BJ (cell line): Measurements from ENCODE around the gene C10orf88. TPM values are rescaled to one million over a fixed set of nuclear protein-coding genes. Genes with fewer than 3 reads are reported as not detected.

Experiments
- CTCF ChIA-PET: fragments of 350-600 bp; formaldehyde crosslinking; extraction: SDS; loops from one replicate; lab custom pipeline; 2021; ENCODE audit warnings: antibody characterized with exemption, inconsistent platforms; lab: Yijun Ruan, JAX
- POLR2A ChIA-PET: fragments of 300-600 bp; sonication (Branson Sonifier 250); formaldehyde crosslinking; extraction: SDS; loops from one replicate; lab custom pipeline; 2021; ENCODE audit warnings: antibody characterized with exemption; lab: Charles Lee
- DNase-seq: peaks from one replicate; pipeline ENCODE4 v3.0.0-alpha.2; 2011; ENCODE audit warnings: low read depth
- H3K27me3 ChIP-seq: 2 replicates; pipeline ENCODE4 v1.6.0; 2011; ENCODE audit warnings: low read length; ENCODE audit not compliant: control insufficient read depth, insufficient read depth
- H3K36me3 ChIP-seq: 2 replicates; pipeline ENCODE4 v1.5.1; 2011; ENCODE audit warnings: low read length; ENCODE audit not compliant: control insufficient read depth, insufficient read depth
- H3K4me3 ChIP-seq: 2 replicates; pipeline ENCODE4 v1.5.1; 2011; ENCODE audit warnings: low read depth, mild to moderate bottlenecking, control low read depth, low read length
- CTCF ChIP-seq: IDR thresholded peaks from 2 replicates; pipeline ENCODE4 v1.5.1; 2011; ENCODE audit warnings: low read depth, mild to moderate bottlenecking, control low read depth, inconsistent platforms, low read length, moderate library complexity; ENCODE audit not compliant: insufficient read depth
- polyA plus RNA-seq: library from polyadenylated mRNA; depleted of rRNA; stranded (reverse); fragments of >200 nt; gene quantifications from 2 replicates; pipeline ENCODE4 v1.2.3, GENCODE V29; 2011

C10orf88 gene
- polyA plus RNA-seq, 1 experiment, result 2.0 TPM

- Histone ChIP-seq H3K36me3 (peaks cover 4% of the 10 kb centered on the region), H3K27me3 (no peaks in the 10 kb centered on the region), H3K4me3 (no peak overlapping the region)
- no peak for TF ChIP-seq CTCF
- no peak for DNase-seq
- ChIA-PET CTCF (interaction anchor here (0.7 to 3.7 kb wide), 3 partner anchors 9 to 115 kb away, joined by 3 to 22 read pairs (median 5); partner anchors contain the start of gene PSTK), POLR2A (no interaction called here)
These were observed 36.3 kb upstream of the C10orf88 start for GRCh38 chr10:122990278-122990677.

- POLR2A ChIA-PET, result no interaction called here
- CTCF ChIA-PET, result interaction anchor here (3.7 kb wide), 1 partner anchor 7 kb away, joined by 22 read pairs; the partner anchor contains the start of gene PSTK
- Histone ChIP-seq H3K4me3 (no peak overlapping the region), H3K36me3 (no peaks in the 10 kb centered on the region; the same call in 1 of the 2 replicates), H3K27me3 (no peaks in the 10 kb centered on the region)
- no peak for DNase-seq
- TF ChIP-seq CTCF, result no peak
These were observed 34.5 kb upstream of the C10orf88 start for GRCh38 chr10:122988501-122988900.

GRCh38 chr10:122986335-122986734 lies 32.3 kb upstream of the C10orf88 start:
- ChIA-PET POLR2A (no interaction called here), CTCF (no interaction called here)
- no peak for TF ChIP-seq CTCF
- Histone ChIP-seq H3K4me3 (no peak overlapping the region), H3K27me3 (no peaks in the 10 kb centered on the region), H3K36me3 (no peaks in the 10 kb centered on the region; the same call in 1 of the 2 replicates)
- DNase-seq, result no peak

GRCh38 chr10:122984708-122985107 lies 30.7 kb upstream of the C10orf88 start:
- ChIA-PET POLR2A (no interaction called here), CTCF (interaction anchor here (1.2 kb wide), 1 partner anchor 9 kb away, joined by 3 read pairs; no protein-coding TSS in a partner anchor)
- Histone ChIP-seq H3K27me3 (no peaks in the 10 kb centered on the region), H3K4me3 (no peak overlapping the region), H3K36me3 (no peaks in the 10 kb centered on the region; the same call in 1 of the 2 replicates)
- no peak for TF ChIP-seq CTCF
- DNase-seq, result no peak

- DNase-seq, result no peak
- CTCF ChIA-PET, result interaction anchor here (1.2 to 1.7 kb wide), 4 partner anchors 10 to 20 kb away, joined by 3 to 5 read pairs (median 4); no protein-coding TSS in a partner anchor
- H3K36me3 ChIP-seq, result no peaks in the 10 kb centered on the region; the same call in 1 of the 2 replicates
- H3K4me3 ChIP-seq, result no peak overlapping the region
- H3K27me3 ChIP-seq, result no peaks in the 10 kb centered on the region
- POLR2A ChIA-PET, result no interaction called here
- TF ChIP-seq CTCF, result no peak
These were observed 29.9 kb upstream of the C10orf88 start for GRCh38 chr10:122983898-122984297.
